Right atrium auricular region (tissue), 2 donors: Measurements from ENCODE around the gene SLC1A7. TPM values are rescaled to one million over a fixed set of nuclear protein-coding genes. Genes with fewer than 3 reads are reported as not detected.

Source experiments
- DNase-seq: peaks from one replicate; pipeline ENCODE4 v3.0.0-alpha.2; 2019; ENCODE audit warnings: low spot score
- H3K27ac ChIP-seq, 2 donors: fragments of 200-600 bp; sonication (generic); 1 replicate in 1 of 2; 2 replicates in 1 of 2; pipeline ENCODE4 v1.5.1; 2016 to 2019
- H3K27me3 ChIP-seq, 2 donors: fragments of 200-600 bp; sonication (generic); one replicate each; pipeline versions ENCODE4 v1.5.1 to v1.6.0; 2017 to 2019
- H3K36me3 ChIP-seq: fragments of 200-600 bp; sonication (generic); one replicate; pipeline ENCODE4 v1.5.1; 2016
- H3K4me1 ChIP-seq, 2 donors: fragments of 200-600 bp; sonication (generic); one replicate each; pipeline versions ENCODE4 v1.5.1 to v1.6.0; 2017 to 2019
- H3K4me3 ChIP-seq, 2 donors: fragments of 200-600 bp; sonication (generic); 1 replicate in 1 of 2; 2 replicates in 1 of 2; pipeline ENCODE4 v1.5.1; 2017 to 2019; ENCODE audit warnings: mild to moderate bottlenecking in 1 of 2, moderate library complexity in 1 of 2
- H3K9me3 ChIP-seq, 2 donors: fragments of 200-600 bp; sonication (generic); one replicate each; pipeline ENCODE4 v1.5.1; 2019
- CTCF ChIP-seq, 2 donors: fragments of 200-600 bp; sonication (generic); IDR thresholded peaks; one replicate each; pipeline ENCODE4 v1.5.1; 2019; ENCODE audit warnings: antibody characterized with exemption in 2 of 2
- total RNA-seq, 2 donors: library from RNA; depleted of rRNA; stranded (reverse); fragments of >200 nt; gene quantifications; one replicate each; pipeline ENCODE4 v1.1.0, GENCODE V29; 2016

SLC1A7 gene
- total RNA-seq, 2 donors from 2014 or later, result 0.56 to 0.71 TPM

GRCh38 chr1:53123453-53124140 lies 18.8 kb downstream of the SLC1A7 start:
- peak overlapping the region; percentile 68 to 84 for H3K27ac ChIP-seq
- DNase-seq, result peak; percentile 81
- no peak for TF ChIP-seq CTCF (IDR thresholded peaks at IDR 0.05)
- H3K27me3 ChIP-seq, result no peaks in the 10 kb centered on the region
- no peaks in the 10 kb centered on the region for H3K9me3 ChIP-seq
- H3K4me1 ChIP-seq, result peaks cover 0 to 44% of the 10 kb centered on the region in 2 donors
- no peak overlapping the region for H3K4me3 ChIP-seq
- no peaks in the 10 kb centered on the region for H3K36me3 ChIP-seq

GRCh38 chr1:53122961-53123413 lies 19.5 kb downstream of the SLC1A7 start:
- Histone ChIP-seq H3K36me3 (no peaks in the 10 kb centered on the region), H3K4me1 (peaks cover 0 to 44% of the 10 kb centered on the region in 2 donors), H3K4me3 (no peak overlapping the region), H3K9me3 (no peaks in the 10 kb centered on the region), H3K27ac (peak overlapping the region; percentile 68 to 84), H3K27me3 (no peaks in the 10 kb centered on the region)
- DNase-seq, result no peak
- TF ChIP-seq CTCF (IDR thresholded peaks at IDR 0.05), result no peak

GRCh38 chr1:53122201-53122885 lies 20.1 kb downstream of the SLC1A7 start:
- H3K36me3 ChIP-seq, result no peaks in the 10 kb centered on the region
- peaks cover 0 to 44% of the 10 kb centered on the region in 2 donors for H3K4me1 ChIP-seq
- peak; percentile 66 for DNase-seq
- peak overlapping the region; percentile 68 to 84 for H3K27ac ChIP-seq
- no peak overlapping the region for H3K4me3 ChIP-seq
- TF ChIP-seq CTCF (IDR thresholded peaks at IDR 0.05), result no peak
- H3K9me3 ChIP-seq, result no peaks in the 10 kb centered on the region
- no peaks in the 10 kb centered on the region for H3K27me3 ChIP-seq

- no peak for TF ChIP-seq CTCF (IDR thresholded peaks at IDR 0.05)
- no peaks in the 10 kb centered on the region for H3K27me3 ChIP-seq
- H3K27ac ChIP-seq, result peak overlapping the region; percentile 46 to 84
- H3K4me1 ChIP-seq, result peaks cover 0 to 44% of the 10 kb centered on the region in 2 donors
- DNase-seq, result peak; percentile 71
- H3K36me3 ChIP-seq, result no peaks in the 10 kb centered on the region
- H3K9me3 ChIP-seq, result no peaks in the 10 kb centered on the region
- H3K4me3 ChIP-seq, result no peak overlapping the region
Observed at GRCh38 chr1:53121319-53122172, 20.9 kb downstream of the SLC1A7 start.

- Histone ChIP-seq H3K9me3 (no peaks in the 10 kb centered on the region), H3K4me3 (no peak overlapping the region), H3K27ac (no peak overlapping the region), H3K27me3 (no peaks in the 10 kb centered on the region), H3K36me3 (no peaks in the 10 kb centered on the region), H3K4me1 (peaks cover 0 to 53% of the 10 kb centered on the region in 2 donors)
- no peak for TF ChIP-seq CTCF (IDR thresholded peaks at IDR 0.05)
- no peak for DNase-seq
Observed at GRCh38 chr1:53120659-53121058, 21.8 kb downstream of the SLC1A7 start.
